ENCODE results near the gene SKIC8.
A peak's percentile ranks its signal among the peaks of the same experiment; 100 is the strongest.
"Not testable (repeated sequence)": the region's sequence is repeated elsewhere in the genome, so short reads cannot be mapped to it uniquely, and the experiment has no call there.

SKIC8 gene

DNA sequence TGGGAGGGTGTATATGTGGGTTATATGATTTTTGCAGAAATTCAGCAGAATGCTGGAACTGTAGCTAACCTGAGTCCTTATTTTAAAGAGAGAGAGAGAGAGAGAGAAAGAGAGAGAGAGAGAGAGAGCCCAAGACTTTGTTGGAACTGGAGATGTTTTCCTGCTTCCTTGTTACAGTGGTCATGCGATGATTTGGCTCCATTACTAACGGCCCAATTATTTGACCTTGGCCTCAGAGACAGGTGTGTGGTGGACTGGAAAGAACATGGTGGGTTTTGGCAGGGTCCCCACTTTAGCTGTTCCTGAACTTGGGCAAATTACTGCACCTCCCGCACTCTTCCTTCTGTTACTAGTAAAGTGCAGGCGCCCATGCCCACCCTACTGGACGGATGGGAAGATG is 50.3 kb downstream of the SKIC8 start:
- DNase-seq = no peak

DNA sequence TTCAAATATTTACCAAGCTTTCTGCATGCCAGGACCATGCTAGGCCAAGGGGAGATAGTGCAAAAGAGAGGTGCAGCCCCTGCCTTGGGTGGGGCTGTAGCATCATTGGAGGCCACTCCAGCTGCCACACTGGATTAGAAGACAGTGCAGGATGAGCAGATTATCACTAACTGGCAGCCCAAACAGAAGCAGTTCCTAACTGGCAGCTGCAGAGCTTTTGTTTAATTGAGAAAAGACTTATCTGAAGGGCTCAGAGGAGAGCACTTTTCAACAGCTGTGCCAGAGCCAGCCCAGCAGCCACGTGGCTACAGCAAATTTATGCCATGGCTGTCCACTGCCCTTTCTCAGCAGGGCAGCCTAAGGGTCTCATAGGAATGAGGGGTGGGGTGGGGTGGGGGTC is 51.5 kb downstream of the SKIC8 start:
- DNase-seq = no peak

DNA sequence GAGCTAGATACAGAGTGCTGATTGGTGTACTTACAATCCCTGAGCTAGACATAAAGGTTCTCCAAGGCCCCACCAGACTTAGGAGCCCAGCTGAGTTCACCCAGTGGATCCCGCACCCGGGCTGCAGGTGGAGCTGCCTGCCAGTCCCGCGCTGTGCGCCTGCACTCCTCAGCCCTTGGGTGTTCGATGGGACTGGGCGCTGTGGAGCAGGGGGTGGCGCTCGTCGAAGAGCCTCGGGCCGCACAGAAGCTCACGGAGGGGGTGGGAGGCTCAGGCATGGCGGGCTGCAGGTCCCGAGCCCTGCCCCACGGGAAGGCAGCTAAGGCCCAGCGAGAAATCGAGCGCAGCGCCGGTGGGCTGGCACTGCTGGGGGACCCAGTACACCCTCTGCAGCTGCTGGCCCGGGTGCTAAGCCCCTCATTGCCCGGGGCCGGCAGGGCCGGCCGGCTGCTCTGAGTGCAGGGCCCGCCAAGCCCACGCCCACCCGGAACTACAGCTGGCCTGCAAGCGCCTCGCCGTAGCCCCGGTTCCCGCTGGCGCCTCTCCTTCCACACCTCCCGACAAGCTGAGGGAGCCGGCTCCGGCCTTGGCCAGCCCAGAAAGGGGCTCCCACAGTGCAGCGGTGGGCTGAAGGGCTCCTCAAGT is 53.3 kb downstream of the SKIC8 start:
- DNase-seq = not testable (repeated sequence)

DNA sequence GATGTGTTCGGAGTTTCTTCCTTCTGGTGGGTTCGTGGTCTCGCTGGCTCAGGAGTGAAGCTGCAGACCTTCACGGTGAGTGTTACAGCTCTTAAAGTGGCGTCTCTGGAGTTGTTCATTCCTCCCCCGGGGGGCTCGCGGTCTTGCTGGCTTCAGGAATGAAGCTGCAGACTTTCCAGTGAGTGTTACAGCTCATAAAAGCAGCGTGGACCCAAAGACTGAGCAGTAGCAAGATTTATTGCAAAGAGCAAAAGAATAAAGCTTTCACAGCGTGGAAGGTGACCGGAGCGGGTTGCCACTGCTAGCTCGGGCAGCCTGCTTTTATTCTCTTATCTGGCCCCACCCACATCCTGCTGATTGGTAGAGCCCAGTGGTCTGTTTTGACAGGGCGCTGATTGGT is 54.0 kb downstream of the SKIC8 start:
- DNase-seq = not testable (repeated sequence)

DNA sequence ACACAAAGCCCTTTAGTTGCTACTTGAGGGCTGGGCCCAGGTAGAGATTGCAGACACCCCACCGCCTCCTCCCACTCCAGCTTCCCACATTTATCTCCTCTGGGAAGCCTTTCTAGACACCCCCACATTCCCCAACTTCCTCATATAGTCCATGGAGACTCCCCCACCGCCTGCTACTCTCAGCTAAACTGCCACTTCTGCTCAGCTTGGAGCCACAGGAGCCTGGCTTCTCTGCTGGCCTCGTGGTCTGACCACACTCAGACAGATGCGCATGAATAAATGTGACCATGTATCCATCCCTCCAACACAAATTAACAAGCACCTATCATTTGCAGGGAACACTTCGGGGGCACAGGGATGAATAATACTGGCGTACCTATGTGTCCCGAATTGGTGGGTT is 54.5 kb downstream of the SKIC8 start:
- no peak for DNase-seq

DNA sequence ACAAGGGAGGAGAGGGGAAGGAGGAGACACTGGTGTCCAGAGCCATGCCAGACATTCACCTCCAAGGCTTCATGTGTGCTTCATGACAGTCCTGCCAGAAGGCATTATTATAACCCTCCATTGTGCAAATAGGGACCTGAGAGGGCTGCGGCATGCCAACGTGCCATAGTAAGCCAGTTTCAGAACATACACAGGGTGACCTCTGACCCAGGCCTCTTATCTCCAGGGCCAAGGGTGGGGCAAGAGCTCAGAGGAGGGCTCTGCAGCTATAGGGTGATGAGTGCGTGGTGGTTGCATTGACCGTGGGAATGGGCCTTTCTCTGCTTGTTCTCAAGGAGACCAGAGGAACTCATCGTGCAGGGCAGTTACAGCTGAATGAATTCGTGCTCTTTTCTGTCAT is 55.3 kb downstream of the SKIC8 start:
- no peak for DNase-seq

DNA sequence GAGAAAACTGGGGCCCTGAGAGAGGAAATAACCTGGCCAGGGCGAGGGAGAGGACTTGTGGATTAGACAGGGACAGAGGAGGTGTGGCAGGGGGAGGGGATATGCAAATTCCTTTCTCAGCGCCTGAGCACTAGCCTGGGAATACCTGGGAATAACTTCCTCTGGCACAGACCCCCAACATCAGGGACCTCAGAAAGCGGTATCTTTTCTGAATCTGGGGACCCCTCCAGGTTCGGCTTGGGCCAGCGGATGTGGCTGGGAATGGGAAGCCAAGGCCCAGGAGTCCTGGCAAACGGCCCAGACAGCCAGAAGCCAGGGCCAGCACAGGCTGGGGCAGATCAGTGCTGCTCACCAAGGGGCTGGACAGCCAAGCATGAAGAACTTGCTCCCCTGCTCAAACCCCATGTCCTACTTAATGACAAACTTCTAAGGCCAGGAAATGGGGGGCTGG is 55.9 kb downstream of the SKIC8 start:
- DNase-seq = no peak

DNA sequence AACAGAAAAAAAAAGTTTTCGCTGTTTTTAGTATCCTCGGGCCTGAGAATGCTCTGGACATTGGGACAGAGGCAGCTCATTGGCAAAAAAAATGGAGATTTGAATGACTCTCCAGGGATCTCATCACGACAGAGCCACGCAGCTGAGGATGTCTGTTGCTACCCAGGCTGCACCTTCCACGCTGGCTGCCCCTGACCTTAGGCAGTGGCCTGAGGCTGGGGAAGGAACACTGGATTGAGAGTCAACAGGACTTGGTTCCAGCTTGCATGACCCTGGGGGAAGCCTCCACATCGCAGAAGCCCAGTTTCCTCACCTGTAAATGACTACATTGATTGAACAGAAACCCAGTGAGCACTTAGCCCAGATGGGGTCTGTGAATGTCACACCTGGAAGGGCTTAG is 56.4 kb downstream of the SKIC8 start:
- no peak for DNase-seq

DNA sequence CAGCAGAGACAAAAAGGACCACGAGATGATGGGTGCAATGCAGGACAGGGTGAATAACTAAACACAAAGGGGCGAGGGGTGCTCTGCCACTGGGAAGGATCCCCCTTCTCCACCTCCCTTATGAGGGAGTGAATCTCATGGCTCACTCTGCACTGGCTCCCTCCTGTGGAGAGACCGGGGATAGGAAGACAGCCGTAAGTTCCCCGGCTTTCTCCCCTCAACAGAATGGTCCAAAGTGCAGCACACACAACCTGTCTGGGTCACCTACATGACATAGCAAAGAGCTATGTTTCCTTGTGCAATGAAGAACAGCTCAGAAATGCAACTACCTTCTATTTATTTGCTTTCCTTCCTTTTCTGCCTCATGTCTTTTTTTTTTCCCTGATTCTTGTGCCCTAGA is 57.3 kb downstream of the SKIC8 start:
- DNase-seq = peak; percentile 30

DNA sequence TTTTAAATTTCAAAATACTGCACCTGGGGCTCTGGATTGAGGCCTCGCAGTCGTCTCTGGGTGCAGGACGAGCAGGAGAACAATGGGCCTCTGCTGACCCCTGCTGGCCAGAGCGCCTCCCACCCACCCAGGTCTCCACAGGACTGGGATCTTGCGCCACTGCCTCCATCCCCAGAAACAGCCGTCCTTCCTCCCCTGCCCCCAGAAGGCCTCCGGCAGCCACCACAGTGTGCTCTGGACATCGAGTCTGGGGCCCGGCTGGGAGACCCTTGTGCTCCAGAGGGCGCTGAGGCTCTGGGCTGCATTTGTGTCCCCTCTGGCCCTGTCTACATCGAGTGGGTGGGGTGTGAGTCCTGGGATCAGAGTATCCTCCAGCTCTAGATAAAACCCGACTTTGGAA is 58.4 kb downstream of the SKIC8 start:
- DNase-seq = peak; percentile 86

DNA sequence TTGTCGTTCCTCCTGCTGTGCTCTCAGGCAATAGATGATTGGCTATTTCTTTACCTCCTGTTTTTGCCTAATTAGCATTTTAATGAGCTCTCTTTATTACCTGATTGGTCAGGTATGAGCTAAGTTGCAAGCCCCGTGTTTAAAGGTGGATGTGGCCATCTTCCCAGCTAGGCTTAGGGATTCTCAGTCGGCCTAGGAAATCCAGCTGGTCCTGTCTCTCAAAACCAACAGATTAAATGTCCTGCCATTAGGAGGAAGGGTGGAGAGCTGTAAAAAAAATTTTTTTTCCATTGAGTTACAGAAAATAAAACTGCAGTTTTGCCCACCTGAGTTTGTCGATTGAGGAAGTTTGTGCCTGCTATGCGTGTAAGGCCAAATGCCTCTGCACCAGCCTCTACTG is 59.6 kb downstream of the SKIC8 start:
- DNase-seq = no peak

DNA sequence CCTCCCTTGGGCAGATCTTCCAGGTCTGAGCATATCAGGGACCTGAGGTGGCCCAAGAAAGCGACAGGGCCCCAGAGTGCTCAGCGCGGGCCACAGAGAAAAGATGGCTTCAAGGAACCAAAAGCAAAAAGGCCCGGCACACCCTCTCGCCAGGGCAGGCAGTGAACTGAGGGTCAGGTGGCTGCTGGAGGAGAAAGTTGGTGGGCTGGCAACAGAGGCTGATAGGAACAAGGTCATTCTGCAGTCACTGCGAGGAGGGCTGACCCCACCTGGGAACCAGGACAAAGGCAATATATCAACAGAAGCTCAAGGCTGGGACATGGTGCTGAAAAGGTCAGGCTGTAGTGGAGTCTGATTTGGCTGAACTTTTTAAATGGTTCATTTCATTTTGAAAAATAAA is 62.3 kb downstream of the SKIC8 start:
- DNase-seq = no peak

DNA sequence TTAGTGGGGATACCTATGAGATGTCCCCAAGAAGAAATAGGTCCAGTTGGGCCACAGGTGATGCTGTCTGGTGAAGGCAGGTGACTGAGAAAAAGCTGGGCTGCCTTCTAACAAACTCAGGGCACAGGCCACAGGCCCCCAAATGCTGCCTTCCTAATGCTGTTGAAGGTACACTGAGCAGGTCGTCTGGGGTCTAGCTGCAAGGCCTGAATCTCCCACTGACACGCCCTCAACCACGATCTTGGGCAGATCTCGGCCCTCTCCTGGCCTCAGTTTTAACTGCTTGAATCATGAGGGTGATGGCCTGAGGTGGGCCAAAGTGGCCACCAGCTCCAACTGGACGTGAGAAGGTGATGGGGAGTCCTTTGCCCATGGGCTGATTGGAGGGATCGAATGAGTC is 62.9 kb downstream of the SKIC8 start:
- DNase-seq = no peak

DNA sequence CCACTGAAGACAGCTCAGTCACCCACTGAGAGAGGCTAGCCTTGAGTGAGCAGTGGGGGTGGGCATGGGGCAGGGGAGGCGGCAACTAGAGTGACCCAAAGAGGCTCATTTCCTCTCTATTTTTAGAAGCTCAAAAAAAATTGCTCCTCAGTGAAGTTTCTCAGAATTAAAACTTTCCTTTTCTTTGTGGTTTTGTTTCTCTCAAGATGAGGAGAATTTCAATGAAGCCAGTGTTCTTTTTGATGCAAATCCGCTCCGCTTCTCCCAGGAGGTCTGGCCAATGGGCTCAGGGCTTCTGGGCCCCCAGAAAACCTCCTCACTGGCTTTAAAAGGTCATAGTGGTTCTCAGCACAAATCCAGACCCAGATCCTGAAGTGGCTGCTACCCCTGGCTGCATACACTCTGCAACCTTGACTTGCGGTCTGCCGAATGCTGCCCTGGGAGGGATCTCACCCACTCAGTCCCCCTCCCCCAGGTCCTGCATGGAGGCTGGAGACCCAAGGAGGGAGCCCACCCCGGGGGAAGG is 64.8 kb downstream of the SKIC8 start, which contains the start of gene ACSBG1:
TSS of gene ACSBG1 (minus strand) at position 51 of the 526 bp plus-strand sequence. CDS start 64 bp downstream, outside the sequence.
- DNase-seq = peak; percentile 16

DNA sequence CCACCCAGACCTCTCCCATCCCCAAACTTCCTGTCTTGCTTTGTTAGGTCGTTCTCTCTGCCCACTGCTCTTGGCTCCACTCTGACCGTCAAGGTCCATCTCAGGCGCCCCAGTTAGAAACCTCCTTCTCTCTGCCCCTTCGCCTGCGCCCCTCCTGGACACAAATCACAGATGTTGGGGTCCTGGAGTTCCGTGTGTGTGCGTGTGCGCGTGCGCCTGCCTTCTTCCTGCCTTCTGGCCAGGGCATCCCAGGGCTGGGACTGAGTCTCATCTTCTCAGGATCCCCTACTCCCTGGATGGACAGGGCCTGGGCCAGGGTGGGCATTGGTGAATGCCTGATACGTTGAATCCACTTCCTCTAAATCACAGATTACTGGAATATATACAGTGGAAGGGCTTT is 65.9 kb downstream of the SKIC8 start:
- no peak for DNase-seq
